ENCODE data around the gene CAPN1. TPM values are rescaled to one million over a fixed set of nuclear protein-coding genes. Genes with fewer than 3 reads are reported as not detected.
"Not testable (repeated sequence)": the region's sequence is repeated elsewhere in the genome, so short reads cannot be mapped to it uniquely, and the experiment has no call there.

Gene CAPN1
- total RNA-seq, 2 experiments from 2014 or later: 80.3 to 83.2 TPM

DNA sequence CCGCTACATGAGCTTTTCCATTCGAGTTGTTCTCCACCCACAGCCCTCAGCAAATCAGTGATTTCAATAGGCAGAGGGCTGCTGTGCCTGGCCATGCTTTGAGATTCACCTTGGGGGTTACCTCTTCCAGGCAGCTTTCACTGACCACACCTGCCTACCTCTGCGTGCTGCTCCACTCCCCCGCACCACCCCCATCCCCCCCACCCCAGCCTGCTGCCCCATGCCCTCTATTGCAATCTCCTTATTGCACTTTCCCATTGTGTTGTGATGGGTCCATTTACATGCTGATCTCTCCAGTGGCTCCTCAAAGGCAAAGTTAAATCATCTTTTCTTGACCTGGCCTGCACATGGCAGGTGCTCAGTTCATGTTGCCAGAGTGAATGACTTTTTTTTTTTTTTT lies 62.1 kb downstream of the CAPN1 start:
- Histone ChIP-seq H3K36me3 (ENCODE audit: insufficient read depth, low read length) (no peaks in the 10 kb centered on the region), H3K9me3 (ENCODE audit: control insufficient read depth in 1 of 2, insufficient read depth in 1 of 2, low read length in 2 of 2) (peaks cover 0 to 8% of the 10 kb centered on the region in 2 experiments), H3K27ac (ENCODE audit: low read depth in 1 of 2, low read length in 2 of 2) (no peak overlapping the region), H3K4me1 (ENCODE audit: insufficient read depth, low read length) (no peaks in the 10 kb centered on the region), H3K27me3 (ENCODE audit: control insufficient read depth in 1 of 2, insufficient read depth in 2 of 2, low read length in 2 of 2) (no peaks in the 10 kb centered on the region), H3K4me3 (ENCODE audit: low read length) (no peak overlapping the region)
- ATAC-seq (ENCODE audit: poor library complexity): no peak
- intact Hi-C loops (cut with DNase I, micrococcal nuclease): no loop called here
- ChIA-PET CTCF (no interaction called here), POLR2A (no interaction called here)
- no peaks in the 10 kb centered on the region for H3K27me3 Mint-ChIP-seq
- no peaks in the 10 kb centered on the region for H3K36me3 Mint-ChIP-seq (ENCODE audit: low read depth)
- no peak overlapping the region for H3K4me3 Mint-ChIP-seq
- H3K9me3 Mint-ChIP-seq: no peaks in the 10 kb centered on the region
- no peaks in the 10 kb centered on the region for H3K4me1 Mint-ChIP-seq (ENCODE audit: low read depth)
- DNase-seq: no peak
- no peak overlapping the region for H3K27ac Mint-ChIP-seq
- TF ChIP-seq CTCF (IDR thresholded peaks at IDR 0.05): no peak

DNA sequence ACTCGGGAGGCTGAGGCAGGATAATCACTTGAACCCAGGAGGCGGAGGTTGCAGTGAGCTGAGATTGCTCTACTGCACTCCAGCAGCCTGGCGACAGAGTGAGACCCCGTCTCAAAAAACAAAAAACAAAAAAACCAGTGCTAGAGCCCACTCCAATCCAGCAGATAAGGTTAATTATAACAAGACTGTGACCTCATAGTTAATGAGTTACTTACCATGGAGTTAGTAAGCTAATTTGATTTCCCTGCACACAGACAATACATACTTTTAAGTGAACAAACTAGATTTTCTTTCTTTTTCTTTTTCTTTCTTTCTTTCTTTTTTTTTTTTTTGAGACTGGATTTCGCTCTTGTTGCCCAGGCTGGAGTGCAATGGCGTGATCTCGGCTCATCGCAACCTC lies 63.3 kb downstream of the CAPN1 start:
- CTCF ChIA-PET: interaction anchor here (0.6 to 0.7 kb wide), 3 partner anchors 20 to 78 kb away, joined by 3 read pairs; no protein-coding TSS in a partner anchor
- H3K4me1 Mint-ChIP-seq (ENCODE audit: low read depth); H3K4me1 ChIP-seq (ENCODE audit: insufficient read depth, low read length); DNase-seq; POLR2A ChIA-PET; intact Hi-C loops (cut with DNase I, micrococcal nuclease); H3K4me3 ChIP-seq (ENCODE audit: low read length); H3K9me3 ChIP-seq (ENCODE audit: control insufficient read depth in 1 of 2, insufficient read depth in 1 of 2, low read length in 2 of 2); H3K4me3 Mint-ChIP-seq; ATAC-seq (ENCODE audit: poor library complexity); H3K36me3 ChIP-seq (ENCODE audit: insufficient read depth, low read length); H3K27me3 Mint-ChIP-seq; H3K27ac Mint-ChIP-seq; H3K9me3 Mint-ChIP-seq; H3K27ac ChIP-seq (ENCODE audit: low read depth in 1 of 2, low read length in 2 of 2); H3K36me3 Mint-ChIP-seq (ENCODE audit: low read depth); H3K27me3 ChIP-seq (ENCODE audit: control insufficient read depth in 1 of 2, insufficient read depth in 2 of 2, low read length in 2 of 2): not testable (repeated sequence)

DNA sequence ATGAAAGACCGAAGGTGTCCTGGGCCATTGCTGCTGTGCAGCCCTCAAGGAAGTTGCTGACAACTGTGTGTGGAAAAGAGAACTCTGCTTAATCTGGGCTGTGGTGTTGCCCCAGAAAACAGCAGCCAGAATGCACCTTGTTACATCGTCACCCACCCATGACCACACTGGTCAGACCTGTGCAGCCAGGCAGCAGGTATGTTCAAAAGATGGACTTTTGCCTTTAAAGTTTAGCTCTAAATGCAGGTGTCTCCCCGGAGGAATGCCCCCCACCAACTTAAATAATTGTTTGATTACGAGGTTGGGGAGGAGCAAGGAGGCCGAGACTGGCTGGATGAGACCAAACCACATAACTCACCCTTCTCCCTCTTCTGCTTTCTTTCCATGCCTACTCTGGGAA lies 64.8 kb downstream of the CAPN1 start:
- no peaks in the 10 kb centered on the region for H3K36me3 ChIP-seq (ENCODE audit: insufficient read depth, low read length)
- Mint-ChIP-seq H3K27ac (no peak overlapping the region), H3K36me3 (ENCODE audit: low read depth) (no peaks in the 10 kb centered on the region), H3K4me1 (ENCODE audit: low read depth) (no peaks in the 10 kb centered on the region), H3K9me3 (no peaks in the 10 kb centered on the region), H3K27me3 (no peaks in the 10 kb centered on the region), H3K4me3 (no peak overlapping the region)
- no peaks in the 10 kb centered on the region for H3K4me1 ChIP-seq (ENCODE audit: insufficient read depth, low read length)
- CTCF ChIA-PET: no interaction called here
- POLR2A ChIA-PET: no interaction called here
- no peak overlapping the region for H3K4me3 ChIP-seq (ENCODE audit: low read length)
- ATAC-seq (ENCODE audit: poor library complexity): no peak
- intact Hi-C loops (cut with DNase I, micrococcal nuclease): no loop called here
- peaks cover 0 to 7% of the 10 kb centered on the region in 2 experiments for H3K9me3 ChIP-seq (ENCODE audit: control insufficient read depth in 1 of 2, insufficient read depth in 1 of 2, low read length in 2 of 2)
- no peak for DNase-seq
- H3K27me3 ChIP-seq (ENCODE audit: control insufficient read depth in 1 of 2, insufficient read depth in 2 of 2, low read length in 2 of 2): no peaks in the 10 kb centered on the region
- TF ChIP-seq CTCF (IDR thresholded peaks at IDR 0.05): no peak
- no peak overlapping the region for H3K27ac ChIP-seq (ENCODE audit: low read depth in 1 of 2, low read length in 2 of 2)

DNA sequence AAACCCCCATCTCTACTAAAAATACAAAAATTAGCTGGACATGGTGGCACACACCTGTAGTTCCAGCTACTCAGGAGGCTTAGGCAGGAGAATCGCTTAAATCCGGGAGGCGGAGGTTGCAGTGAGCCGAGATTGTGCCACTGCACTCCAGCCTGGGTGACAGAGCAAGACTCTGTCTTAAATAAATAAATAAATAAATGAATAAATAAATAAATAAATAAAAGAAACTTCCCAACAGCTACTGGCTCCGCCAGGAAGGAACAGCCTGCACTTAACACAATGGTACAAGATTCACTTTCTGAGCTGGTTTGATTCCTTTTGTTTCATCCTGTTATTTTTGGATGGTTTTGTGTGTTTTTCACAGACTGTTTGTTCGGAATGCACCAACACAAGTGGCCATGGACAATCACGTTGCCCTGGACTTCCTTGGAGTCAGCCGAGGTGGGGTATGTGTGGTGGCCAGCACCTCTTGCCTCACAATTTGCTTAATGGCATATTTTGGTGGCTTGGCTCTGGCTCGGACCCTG lies 66.5 kb downstream of the CAPN1 start:
- H3K27ac Mint-ChIP-seq; H3K4me3 Mint-ChIP-seq; H3K4me1 Mint-ChIP-seq (ENCODE audit: low read depth); CTCF ChIA-PET; H3K4me3 ChIP-seq (ENCODE audit: low read length); H3K27me3 ChIP-seq (ENCODE audit: control insufficient read depth in 1 of 2, insufficient read depth in 2 of 2, low read length in 2 of 2); intact Hi-C loops (cut with DNase I, micrococcal nuclease); H3K27me3 Mint-ChIP-seq; ATAC-seq (ENCODE audit: poor library complexity); POLR2A ChIA-PET; H3K9me3 Mint-ChIP-seq; H3K4me1 ChIP-seq (ENCODE audit: insufficient read depth, low read length); H3K36me3 Mint-ChIP-seq (ENCODE audit: low read depth); H3K36me3 ChIP-seq (ENCODE audit: insufficient read depth, low read length); H3K9me3 ChIP-seq (ENCODE audit: control insufficient read depth in 1 of 2, insufficient read depth in 1 of 2, low read length in 2 of 2); DNase-seq; H3K27ac ChIP-seq (ENCODE audit: low read depth in 1 of 2, low read length in 2 of 2): not testable (repeated sequence)
